Liver (tissue), 9 donors: ENCODE measurements around the gene RNF220. TPM values are rescaled to one million over a fixed set of nuclear protein-coding genes. Genes with fewer than 3 reads are reported as not detected.

Experiments used
- DNase-seq: peaks from one replicate; pipeline ENCODE4 v3.0.0-alpha.2; 2017; ENCODE audit warnings: low spot score
- H3K27ac ChIP-seq, 2 donors: one replicate each; pipeline ENCODE4 v1.7.0; 2013; ENCODE audit warnings: inconsistent platforms in 2 of 2, low read length in 2 of 2, control low read depth in 1 of 2, low read depth in 1 of 2, mild to moderate bottlenecking in 1 of 2
- H3K27me3 ChIP-seq, 4 donors: one replicate each; pipeline versions ENCODE4 v1.6.1 to v1.7.0; 2013; ENCODE audit warnings: low read length in 3 of 4, inconsistent platforms in 1 of 4, mild to moderate bottlenecking in 1 of 4, moderate library complexity in 1 of 4; ENCODE audit not compliant: control insufficient read depth in 4 of 4, insufficient read depth in 4 of 4
- H3K36me3 ChIP-seq, 4 donors: one replicate each; pipeline versions ENCODE4 v1.6.1 to v1.7.0; 2013; ENCODE audit warnings: low read length in 3 of 4, mild to moderate bottlenecking in 3 of 4, low read depth in 1 of 4, moderate library complexity in 1 of 4; ENCODE audit not compliant: control insufficient read depth in 4 of 4, insufficient read depth in 3 of 4
- H3K4me1 ChIP-seq, 4 donors: one replicate each; pipeline versions ENCODE4 v1.6.1 to v1.7.0; 2013; ENCODE audit warnings: low read length in 3 of 4, mild to moderate bottlenecking in 3 of 4, moderate library complexity in 1 of 4; ENCODE audit not compliant: control insufficient read depth in 4 of 4, insufficient read depth in 4 of 4
- H3K4me3 ChIP-seq, 3 donors: one replicate each; pipeline versions ENCODE4 v1.6.1 to v1.7.0; 2013; ENCODE audit warnings: low read length in 3 of 3, control low read depth in 1 of 3, low read depth in 1 of 3, mild to moderate bottlenecking in 1 of 3
- H3K9ac ChIP-seq, 2 donors: one replicate each; pipeline ENCODE4 v1.7.0; 2013; ENCODE audit warnings: low read length in 2 of 2, mild to moderate bottlenecking in 2 of 2, moderate library complexity in 2 of 2, control low read depth in 1 of 2, low read depth in 1 of 2
- H3K9me3 ChIP-seq, 4 donors: one replicate each; pipeline versions ENCODE4 v1.6.1 to v1.7.0; 2013; ENCODE audit warnings: low read length in 3 of 4; ENCODE audit not compliant: control insufficient read depth in 4 of 4
- ATF3 ChIP-seq: IDR thresholded peaks from 2 replicates; pipeline ENCODE4 v1.6.1; 2016; ENCODE audit warnings: antibody characterized with exemption
- EGR1 ChIP-seq, 2 donors: IDR thresholded peaks; 2 replicates each; pipeline ENCODE4 v1.6.1; 2016 to 2018; ENCODE audit warnings: antibody characterized with exemption in 2 of 2, low read depth in 2 of 2
- FOXA1 ChIP-seq: IDR thresholded peaks from 2 replicates; pipeline ENCODE4 v1.6.1; 2016; ENCODE audit warnings: antibody characterized with exemption
- FOXA2 ChIP-seq: IDR thresholded peaks from 2 replicates; pipeline ENCODE4 v1.6.1; 2016; ENCODE audit warnings: antibody characterized with exemption
- GABPA ChIP-seq, 2 donors: IDR thresholded peaks in 1 of 2; conservative IDR thresholded peaks in 1 of 2; 2 replicates each; pipeline ENCODE4 v1.6.1; 2016; ENCODE audit warnings: antibody characterized with exemption in 2 of 2, mild to moderate bottlenecking in 1 of 2, moderate library complexity in 1 of 2
- HNF4G ChIP-seq: IDR thresholded peaks from 2 replicates; pipeline ENCODE4 v1.6.1; 2016; ENCODE audit warnings: antibody characterized with exemption
- JUND ChIP-seq, 2 donors: IDR thresholded peaks; 2 replicates each; pipeline ENCODE4 v1.6.1; 2016; ENCODE audit warnings: antibody characterized with exemption in 2 of 2
- MAX ChIP-seq: IDR thresholded peaks from 2 replicates; pipeline ENCODE4 v1.6.1; 2016; ENCODE audit warnings: antibody characterized with exemption
- NR2F2 ChIP-seq: IDR thresholded peaks from 2 replicates; pipeline ENCODE4 v1.6.1; 2016; ENCODE audit warnings: antibody characterized with exemption
- RAD21 ChIP-seq, 2 donors: IDR thresholded peaks; 2 replicates each; pipeline ENCODE4 v1.6.1; 2016; ENCODE audit warnings: antibody characterized with exemption in 2 of 2, mild to moderate bottlenecking in 2 of 2
- RXRA ChIP-seq, 2 donors: IDR thresholded peaks; 2 replicates each; pipeline ENCODE4 v1.6.1; 2017 to 2018; ENCODE audit warnings: antibody characterized with exemption in 2 of 2, mild to moderate bottlenecking in 1 of 2
- SP1 ChIP-seq: IDR thresholded peaks from 2 replicates; pipeline ENCODE4 v1.6.1; 2018; ENCODE audit warnings: antibody characterized with exemption, mild to moderate bottlenecking
- TAF1 ChIP-seq: conservative IDR thresholded peaks from 2 replicates; pipeline ENCODE4 v1.6.1; 2016; ENCODE audit warnings: antibody characterized with exemption, mild to moderate bottlenecking
- ZBTB33 ChIP-seq: IDR thresholded peaks from 2 replicates; pipeline ENCODE4 v1.6.1; 2016; ENCODE audit warnings: antibody characterized with exemption
- WGBS: extraction: QIAGEN DNeasy Blood & Tissue Kit; methylation state at CpG from one replicate; pipeline ENCODE4 v1.1.7; 2013; 5-methylcytosine and 5-hydroxymethylcytosine counted together
- polyA plus RNA-seq, 2 donors: library from polyadenylated mRNA; stranded (reverse) in 1 of 2; unstranded in 1 of 2; fragments of 200-250 nt in 1 of 2; fragments of >200 nt in 1 of 2; fragmentation: Nextera tagmentation in 1 of 2; extraction: Ambion mirVana in 1 of 2; gene quantifications; one replicate each; pipeline versions ENCODE4 v1.2.1 to v1.2.3, GENCODE V29; 2013 to 2015
- total RNA-seq, 2 donors: library from RNA; depleted of rRNA; stranded (reverse); fragments of >200 nt; gene quantifications; one replicate each; pipeline ENCODE4 v1.2.3, GENCODE V29; 2014
- TF ChIP-seq, protein P1 (sequence below): fragments of 150-350 bp; IDR thresholded peaks from 2 replicates; pipeline ENCODE4 v1.5.1; 2017; ENCODE audit warnings: improper control_type of control experiment, low read depth, low read length; ENCODE audit not compliant: missing input control
- TF ChIP-seq, protein P2 (sequence below): IDR thresholded peaks from 2 replicates; pipeline ENCODE4 v1.6.1; 2016; ENCODE audit warnings: antibody characterized with exemption, mild to moderate bottlenecking
- donor health status: healthy.
- donor health status: healthy.
- donor health status: healthy.
- donor health status: healthy.
- donor health status: healthy.

RNF220 gene
- total and polyA plus RNA-seq, 4 donors: 18.2 to 35.8 (median 26.1) TPM

DNA sequence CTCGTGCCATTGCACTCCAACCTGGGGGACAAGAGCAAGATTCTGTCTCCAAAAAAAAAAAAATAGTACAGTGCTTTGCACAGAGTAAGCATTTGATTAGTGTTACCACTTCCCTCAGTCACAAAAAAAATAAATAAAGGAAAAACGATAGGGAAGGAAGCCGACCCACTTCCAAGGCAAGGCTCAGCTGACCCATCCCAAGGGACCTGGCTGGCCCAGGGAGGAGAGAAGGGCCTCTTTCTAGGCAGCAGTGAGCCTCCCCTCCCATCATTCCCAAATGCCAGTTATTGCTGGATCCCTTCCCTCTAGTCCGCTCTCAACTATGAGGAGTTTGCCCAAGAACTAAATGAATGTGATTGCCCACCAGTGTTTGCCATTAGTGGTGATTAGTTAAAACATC, 191.5 kb downstream of the RNF220 start:
- no peak overlapping the region for H3K9ac ChIP-seq
- 70% methylated on average over 4 of the region's 4 CpGs for WGBS
- H3K4me3 ChIP-seq: no peak overlapping the region
- no peak for TF ChIP-seq FOXA2
- TF ChIP-seq NR2F2: no peak
- TF ChIP-seq FOXA1: no peak
- TF ChIP-seq, protein P1, sequence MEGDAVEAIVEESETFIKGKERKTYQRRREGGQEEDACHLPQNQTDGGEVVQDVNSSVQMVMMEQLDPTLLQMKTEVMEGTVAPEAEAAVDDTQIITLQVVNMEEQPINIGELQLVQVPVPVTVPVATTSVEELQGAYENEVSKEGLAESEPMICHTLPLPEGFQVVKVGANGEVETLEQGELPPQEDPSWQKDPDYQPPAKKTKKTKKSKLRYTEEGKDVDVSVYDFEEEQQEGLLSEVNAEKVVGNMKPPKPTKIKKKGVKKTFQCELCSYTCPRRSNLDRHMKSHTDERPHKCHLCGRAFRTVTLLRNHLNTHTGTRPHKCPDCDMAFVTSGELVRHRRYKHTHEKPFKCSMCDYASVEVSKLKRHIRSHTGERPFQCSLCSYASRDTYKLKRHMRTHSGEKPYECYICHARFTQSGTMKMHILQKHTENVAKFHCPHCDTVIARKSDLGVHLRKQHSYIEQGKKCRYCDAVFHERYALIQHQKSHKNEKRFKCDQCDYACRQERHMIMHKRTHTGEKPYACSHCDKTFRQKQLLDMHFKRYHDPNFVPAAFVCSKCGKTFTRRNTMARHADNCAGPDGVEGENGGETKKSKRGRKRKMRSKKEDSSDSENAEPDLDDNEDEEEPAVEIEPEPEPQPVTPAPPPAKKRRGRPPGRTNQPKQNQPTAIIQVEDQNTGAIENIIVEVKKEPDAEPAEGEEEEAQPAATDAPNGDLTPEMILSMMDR: no peak
- H3K27ac ChIP-seq: no peak overlapping the region
- H3K4me1 ChIP-seq: no peaks in the 10 kb centered on the region
- no peaks in the 10 kb centered on the region for H3K27me3 ChIP-seq
- no peaks in the 10 kb centered on the region for H3K9me3 ChIP-seq
- no peaks in the 10 kb centered on the region for H3K36me3 ChIP-seq
- DNase-seq: no peak

GRCh38 chr1:44598167-44598566, 193.1 kb downstream of the RNF220 start:
- WGBS: 74% methylated on average over 10 of the region's 10 CpGs
- Histone ChIP-seq H3K36me3 (no peaks in the 10 kb centered on the region), H3K9ac (no peak overlapping the region), H3K9me3 (no peaks in the 10 kb centered on the region), H3K4me1 (no peaks in the 10 kb centered on the region), H3K27ac (no peak overlapping the region), H3K27me3 (peaks cover 0 to 3% (median 0%) of the 10 kb centered on the region in 4 donors), H3K4me3 (no peak overlapping the region)
- TF ChIP-seq TAF1 (no peak), GABPA (IDR thresholded peaks at IDR 0.05 in 1 of 2, conservative IDR thresholded peaks at IDR 0.05 in 1 of 2) (no peak), EGR1 (IDR thresholded peaks at IDR 0.05; ENCODE audit: low read depth in 2 of 2) (no peak), HNF4G (no peak)
- TF ChIP-seq, protein P2, sequence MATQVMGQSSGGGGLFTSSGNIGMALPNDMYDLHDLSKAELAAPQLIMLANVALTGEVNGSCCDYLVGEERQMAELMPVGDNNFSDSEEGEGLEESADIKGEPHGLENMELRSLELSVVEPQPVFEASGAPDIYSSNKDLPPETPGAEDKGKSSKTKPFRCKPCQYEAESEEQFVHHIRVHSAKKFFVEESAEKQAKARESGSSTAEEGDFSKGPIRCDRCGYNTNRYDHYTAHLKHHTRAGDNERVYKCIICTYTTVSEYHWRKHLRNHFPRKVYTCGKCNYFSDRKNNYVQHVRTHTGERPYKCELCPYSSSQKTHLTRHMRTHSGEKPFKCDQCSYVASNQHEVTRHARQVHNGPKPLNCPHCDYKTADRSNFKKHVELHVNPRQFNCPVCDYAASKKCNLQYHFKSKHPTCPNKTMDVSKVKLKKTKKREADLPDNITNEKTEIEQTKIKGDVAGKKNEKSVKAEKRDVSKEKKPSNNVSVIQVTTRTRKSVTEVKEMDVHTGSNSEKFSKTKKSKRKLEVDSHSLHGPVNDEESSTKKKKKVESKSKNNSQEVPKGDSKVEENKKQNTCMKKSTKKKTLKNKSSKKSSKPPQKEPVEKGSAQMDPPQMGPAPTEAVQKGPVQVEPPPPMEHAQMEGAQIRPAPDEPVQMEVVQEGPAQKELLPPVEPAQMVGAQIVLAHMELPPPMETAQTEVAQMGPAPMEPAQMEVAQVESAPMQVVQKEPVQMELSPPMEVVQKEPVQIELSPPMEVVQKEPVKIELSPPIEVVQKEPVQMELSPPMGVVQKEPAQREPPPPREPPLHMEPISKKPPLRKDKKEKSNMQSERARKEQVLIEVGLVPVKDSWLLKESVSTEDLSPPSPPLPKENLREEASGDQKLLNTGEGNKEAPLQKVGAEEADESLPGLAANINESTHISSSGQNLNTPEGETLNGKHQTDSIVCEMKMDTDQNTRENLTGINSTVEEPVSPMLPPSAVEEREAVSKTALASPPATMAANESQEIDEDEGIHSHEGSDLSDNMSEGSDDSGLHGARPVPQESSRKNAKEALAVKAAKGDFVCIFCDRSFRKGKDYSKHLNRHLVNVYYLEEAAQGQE: no peak
- DNase-seq: no peak

DNA sequence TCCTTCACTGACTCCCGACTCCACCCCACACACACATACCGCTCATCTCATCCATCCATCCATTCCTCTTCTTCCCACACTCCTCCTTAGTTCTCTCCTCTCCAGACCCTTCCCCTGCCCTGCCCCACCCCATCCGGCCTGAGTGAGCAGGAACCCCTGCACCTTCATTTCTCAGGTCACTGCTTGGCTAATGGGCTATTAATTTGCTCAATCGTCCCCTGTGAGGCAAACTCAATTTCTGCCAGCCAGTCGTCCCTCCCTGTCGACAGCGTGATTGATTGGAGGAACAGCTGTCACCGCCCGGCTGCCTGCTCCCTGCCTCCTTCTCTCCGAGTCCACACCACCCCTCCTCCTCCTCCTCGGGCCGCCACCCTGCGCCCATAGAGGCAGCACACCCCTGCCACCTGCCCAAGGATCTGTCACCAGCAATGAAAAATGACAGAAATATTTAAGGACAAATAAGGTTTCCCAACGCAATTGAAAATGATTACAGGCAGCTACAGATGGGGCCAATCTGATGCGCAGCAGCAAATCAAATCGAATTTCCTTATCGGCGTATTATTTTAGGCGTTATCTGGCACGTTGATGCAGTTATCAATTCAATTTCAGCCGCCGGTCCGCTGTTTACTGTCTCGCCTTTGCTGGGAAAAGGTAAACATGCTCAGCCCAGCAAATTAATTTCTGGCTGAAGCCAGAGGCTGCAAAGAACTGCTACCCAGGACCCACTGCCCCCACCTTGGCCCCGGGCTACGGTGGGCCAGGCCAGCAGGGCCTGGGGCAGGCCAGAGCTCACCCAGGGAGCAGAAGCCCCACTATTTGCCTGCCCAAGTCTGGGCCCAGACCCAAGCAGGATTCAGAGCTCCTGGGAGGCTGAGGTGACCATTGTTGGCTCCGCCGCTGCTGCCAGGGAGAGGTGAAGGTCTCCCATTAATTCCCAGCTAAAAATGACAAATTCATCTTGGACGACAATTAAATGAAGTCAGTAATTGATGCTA, 197.9 kb downstream of the RNF220 start:
- Histone ChIP-seq H3K9ac (no peak overlapping the region), H3K4me3 (no peak overlapping the region), H3K27ac (no peak overlapping the region), H3K36me3 (no peaks in the 10 kb centered on the region), H3K9me3 (no peaks in the 10 kb centered on the region), H3K27me3 (peaks cover 0 to 3% (median 0%) of the 10 kb centered on the region in 4 donors), H3K4me1 (no peaks in the 10 kb centered on the region)
- WGBS: 57% methylated on average over 29 of the region's 29 CpGs
- DNase-seq: no peak
- TF ChIP-seq RAD21 (IDR thresholded peaks at IDR 0.05) (no peak), SP1 (no peak), NR2F2 (no peak), JUND (IDR thresholded peaks at IDR 0.05) (no peak), EGR1 (IDR thresholded peaks at IDR 0.05; ENCODE audit: low read depth in 2 of 2) (no peak), MAX (no peak), FOXA1 (no peak), ATF3 (no peak), HNF4G (no peak), ZBTB33 (no peak), RXRA (IDR thresholded peaks at IDR 0.05) (no peak), GABPA (IDR thresholded peaks at IDR 0.05 in 1 of 2, conservative IDR thresholded peaks at IDR 0.05 in 1 of 2) (no peak)
- TF ChIP-seq, protein P1: no peak
